Panc1 (cell line): ENCODE measurements around the gene EYS.

Source experiments
- POLR2AphosphoS5 ChIP-seq: IDR thresholded peaks from 2 replicates; pipeline ENCODE4 v1.6.1; 2012; ENCODE audit warnings: mild to moderate bottlenecking, low read depth, low read length, moderate library complexity
- SIN3A ChIP-seq: IDR thresholded peaks from 2 replicates; pipeline ENCODE4 v1.6.1; 2012; ENCODE audit warnings: low read depth, mild to moderate bottlenecking, low read length, moderate library complexity, borderline replicate concordance; ENCODE audit not compliant: insufficient read depth
- TF ChIP-seq, protein P1 (sequence below), 2 experiments: IDR thresholded peaks; 2 replicates each; pipeline ENCODE4 v1.6.1; 2011 to 2012; ENCODE audit warnings: low read depth in 2 of 2, control low read depth in 1 of 2, low read length in 1 of 2, mild to moderate bottlenecking in 1 of 2, moderate library complexity in 1 of 2; ENCODE audit not compliant: insufficient read depth in 1 of 2
- TF ChIP-seq, protein P2 (sequence below): fragments of 450-650 bp; IDR thresholded peaks from 2 replicates; pipeline ENCODE4 v1.5.1; 2017; ENCODE audit warnings: mild to moderate bottlenecking

DNA sequence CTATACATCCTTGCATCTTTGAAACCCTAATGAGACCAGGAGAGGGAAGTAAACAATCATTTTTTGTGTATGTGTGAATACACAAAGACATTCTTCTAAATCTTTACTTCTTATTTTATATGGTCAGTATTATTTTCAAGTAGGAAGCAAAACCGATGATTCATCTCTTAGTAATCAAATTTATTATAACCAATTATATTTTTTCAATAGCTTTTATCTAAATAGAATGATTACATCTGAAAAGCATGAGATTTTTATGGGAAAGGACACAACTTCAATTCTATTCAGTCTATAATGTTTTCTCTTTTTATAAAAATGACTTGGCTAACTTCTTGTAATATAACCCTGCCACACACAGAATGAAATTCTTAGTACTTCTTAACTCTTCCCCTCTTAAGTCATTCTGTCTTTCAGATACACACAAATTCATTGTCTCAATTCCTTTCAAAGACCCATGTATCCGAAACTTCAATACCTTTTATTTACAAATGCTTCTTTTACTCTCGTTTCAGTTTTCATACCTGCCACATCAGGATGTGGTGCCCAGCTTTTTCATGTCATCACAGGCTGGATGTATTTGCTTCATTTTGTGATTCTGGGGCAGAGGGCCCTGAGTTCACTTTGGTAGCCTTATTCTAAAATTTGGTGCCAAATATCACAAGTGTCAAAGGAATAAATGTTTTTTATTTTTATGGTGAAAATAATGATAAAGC lies 1844.4 kb downstream of the EYS start:
- TF ChIP-seq, protein P1, sequence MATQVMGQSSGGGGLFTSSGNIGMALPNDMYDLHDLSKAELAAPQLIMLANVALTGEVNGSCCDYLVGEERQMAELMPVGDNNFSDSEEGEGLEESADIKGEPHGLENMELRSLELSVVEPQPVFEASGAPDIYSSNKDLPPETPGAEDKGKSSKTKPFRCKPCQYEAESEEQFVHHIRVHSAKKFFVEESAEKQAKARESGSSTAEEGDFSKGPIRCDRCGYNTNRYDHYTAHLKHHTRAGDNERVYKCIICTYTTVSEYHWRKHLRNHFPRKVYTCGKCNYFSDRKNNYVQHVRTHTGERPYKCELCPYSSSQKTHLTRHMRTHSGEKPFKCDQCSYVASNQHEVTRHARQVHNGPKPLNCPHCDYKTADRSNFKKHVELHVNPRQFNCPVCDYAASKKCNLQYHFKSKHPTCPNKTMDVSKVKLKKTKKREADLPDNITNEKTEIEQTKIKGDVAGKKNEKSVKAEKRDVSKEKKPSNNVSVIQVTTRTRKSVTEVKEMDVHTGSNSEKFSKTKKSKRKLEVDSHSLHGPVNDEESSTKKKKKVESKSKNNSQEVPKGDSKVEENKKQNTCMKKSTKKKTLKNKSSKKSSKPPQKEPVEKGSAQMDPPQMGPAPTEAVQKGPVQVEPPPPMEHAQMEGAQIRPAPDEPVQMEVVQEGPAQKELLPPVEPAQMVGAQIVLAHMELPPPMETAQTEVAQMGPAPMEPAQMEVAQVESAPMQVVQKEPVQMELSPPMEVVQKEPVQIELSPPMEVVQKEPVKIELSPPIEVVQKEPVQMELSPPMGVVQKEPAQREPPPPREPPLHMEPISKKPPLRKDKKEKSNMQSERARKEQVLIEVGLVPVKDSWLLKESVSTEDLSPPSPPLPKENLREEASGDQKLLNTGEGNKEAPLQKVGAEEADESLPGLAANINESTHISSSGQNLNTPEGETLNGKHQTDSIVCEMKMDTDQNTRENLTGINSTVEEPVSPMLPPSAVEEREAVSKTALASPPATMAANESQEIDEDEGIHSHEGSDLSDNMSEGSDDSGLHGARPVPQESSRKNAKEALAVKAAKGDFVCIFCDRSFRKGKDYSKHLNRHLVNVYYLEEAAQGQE (IDR thresholded peaks at IDR 0.05; ENCODE audit: insufficient read depth in 1 of 2, low read depth in 2 of 2, low read length in 1 of 2), result no peak
- TF ChIP-seq, protein P2, sequence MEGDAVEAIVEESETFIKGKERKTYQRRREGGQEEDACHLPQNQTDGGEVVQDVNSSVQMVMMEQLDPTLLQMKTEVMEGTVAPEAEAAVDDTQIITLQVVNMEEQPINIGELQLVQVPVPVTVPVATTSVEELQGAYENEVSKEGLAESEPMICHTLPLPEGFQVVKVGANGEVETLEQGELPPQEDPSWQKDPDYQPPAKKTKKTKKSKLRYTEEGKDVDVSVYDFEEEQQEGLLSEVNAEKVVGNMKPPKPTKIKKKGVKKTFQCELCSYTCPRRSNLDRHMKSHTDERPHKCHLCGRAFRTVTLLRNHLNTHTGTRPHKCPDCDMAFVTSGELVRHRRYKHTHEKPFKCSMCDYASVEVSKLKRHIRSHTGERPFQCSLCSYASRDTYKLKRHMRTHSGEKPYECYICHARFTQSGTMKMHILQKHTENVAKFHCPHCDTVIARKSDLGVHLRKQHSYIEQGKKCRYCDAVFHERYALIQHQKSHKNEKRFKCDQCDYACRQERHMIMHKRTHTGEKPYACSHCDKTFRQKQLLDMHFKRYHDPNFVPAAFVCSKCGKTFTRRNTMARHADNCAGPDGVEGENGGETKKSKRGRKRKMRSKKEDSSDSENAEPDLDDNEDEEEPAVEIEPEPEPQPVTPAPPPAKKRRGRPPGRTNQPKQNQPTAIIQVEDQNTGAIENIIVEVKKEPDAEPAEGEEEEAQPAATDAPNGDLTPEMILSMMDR, result no peak
- TF ChIP-seq POLR2AphosphoS5 (no peak), SIN3A (no peak)
